Stomach (tissue), 4 donors: ENCODE measurements around the gene FAM110A.

ENCODE experiments used
- POLR2A ChIP-seq, 4 donors: fragments of 450-650 bp; IDR thresholded peaks; one replicate each; pipeline ENCODE4 v1.6.1; 2016; ENCODE audit warnings: antibody characterized with exemption in 4 of 4, control low read depth in 2 of 4, mild to moderate bottlenecking in 1 of 4, moderate library complexity in 1 of 4
- TF ChIP-seq, protein P1 (sequence below), 7 experiments: fragments of 450-650 bp in 4 of 7; fragments of 200-600 bp in 3 of 7; sonication (generic) in 3 of 7; IDR thresholded peaks; one replicate each; pipeline ENCODE4 v1.5.1; 2016 to 2019; ENCODE audit warnings: antibody characterized with exemption in 7 of 7, control low read depth in 2 of 7, mild to moderate bottlenecking in 1 of 7

DNA sequence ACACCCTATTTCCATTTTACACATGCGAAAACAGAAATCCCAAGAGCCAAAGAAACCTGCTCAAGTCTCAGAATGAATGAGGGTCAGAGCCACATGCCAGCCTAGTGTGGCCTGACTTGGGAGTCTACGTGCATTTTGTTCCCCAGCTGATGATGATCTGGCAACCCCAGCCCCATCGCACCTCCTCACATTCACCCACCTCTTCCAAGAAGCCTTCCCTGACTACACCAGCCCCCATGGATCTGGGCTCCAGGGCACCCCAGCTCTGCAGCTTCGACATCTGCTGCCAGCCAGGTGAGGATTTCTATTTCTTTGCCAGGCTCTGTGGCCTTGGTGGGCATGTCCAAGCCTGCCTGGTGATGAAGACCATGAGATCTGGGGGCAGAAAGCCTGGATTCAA is 41.6 kb downstream of the FAM110A start:
- TF ChIP-seq, protein P1, sequence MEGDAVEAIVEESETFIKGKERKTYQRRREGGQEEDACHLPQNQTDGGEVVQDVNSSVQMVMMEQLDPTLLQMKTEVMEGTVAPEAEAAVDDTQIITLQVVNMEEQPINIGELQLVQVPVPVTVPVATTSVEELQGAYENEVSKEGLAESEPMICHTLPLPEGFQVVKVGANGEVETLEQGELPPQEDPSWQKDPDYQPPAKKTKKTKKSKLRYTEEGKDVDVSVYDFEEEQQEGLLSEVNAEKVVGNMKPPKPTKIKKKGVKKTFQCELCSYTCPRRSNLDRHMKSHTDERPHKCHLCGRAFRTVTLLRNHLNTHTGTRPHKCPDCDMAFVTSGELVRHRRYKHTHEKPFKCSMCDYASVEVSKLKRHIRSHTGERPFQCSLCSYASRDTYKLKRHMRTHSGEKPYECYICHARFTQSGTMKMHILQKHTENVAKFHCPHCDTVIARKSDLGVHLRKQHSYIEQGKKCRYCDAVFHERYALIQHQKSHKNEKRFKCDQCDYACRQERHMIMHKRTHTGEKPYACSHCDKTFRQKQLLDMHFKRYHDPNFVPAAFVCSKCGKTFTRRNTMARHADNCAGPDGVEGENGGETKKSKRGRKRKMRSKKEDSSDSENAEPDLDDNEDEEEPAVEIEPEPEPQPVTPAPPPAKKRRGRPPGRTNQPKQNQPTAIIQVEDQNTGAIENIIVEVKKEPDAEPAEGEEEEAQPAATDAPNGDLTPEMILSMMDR (IDR thresholded peaks at IDR 0.05): no peak
- no peak for TF ChIP-seq POLR2A (IDR thresholded peaks at IDR 0.05)
